ENCODE results near the gene LGALS9.

DNA sequence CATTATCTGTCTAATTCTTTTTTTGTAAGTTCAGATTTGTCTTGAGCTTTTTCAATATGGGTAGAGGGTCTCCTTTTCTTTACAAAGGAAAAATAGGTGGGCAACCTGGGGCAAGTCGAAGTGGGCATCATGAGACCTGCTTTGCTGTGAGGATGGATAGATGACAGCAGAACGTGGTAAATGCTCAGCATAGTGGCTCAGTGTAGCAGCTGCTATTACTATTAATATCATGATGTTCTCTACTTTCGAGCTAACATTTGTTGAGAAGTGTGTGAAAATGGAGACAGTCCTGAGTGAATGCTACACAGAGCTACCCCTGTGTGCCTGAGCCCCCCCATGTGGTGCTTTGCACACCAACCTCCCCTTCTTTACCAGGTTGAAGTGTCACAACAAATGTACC is 39.0 kb upstream of the LGALS9 start:
- TF ChIP-seq CTCF (IDR thresholded peaks at IDR 0.05; ENCODE audit: poor library complexity) (no peak), EZH2phosphoT487 (IDR thresholded peaks at IDR 0.05; ENCODE audit: low read depth, severe bottlenecking, unreplicated experiment) (no peak), EZH2 (IDR thresholded peaks at IDR 0.05; ENCODE audit: borderline replicate concordance) (no peak)
